T1000 (cell line): ENCODE measurements around the gene NFIC.
A peak's percentile ranks its signal among the peaks of the same experiment; 100 is the strongest.
"Not testable (repeated sequence)": the region's sequence is repeated elsewhere in the genome, so short reads cannot be mapped to it uniquely, and the experiment has no call there.

ENCODE experiments used
- DNase-seq: peaks from one replicate; lab custom pipeline; 2025; ENCODE audit warnings: mixed read lengths; lab: John Stamatoyannopoulos, UW

Gene NFIC

GRCh38 chr19:3365836-3366752 is at the start of gene NFIC:
NFIC (plus strand) TSS chr19:3366583; CDS start chr19:3366637, 54 bp downstream.
- peak; percentile 70 for DNase-seq

DNA sequence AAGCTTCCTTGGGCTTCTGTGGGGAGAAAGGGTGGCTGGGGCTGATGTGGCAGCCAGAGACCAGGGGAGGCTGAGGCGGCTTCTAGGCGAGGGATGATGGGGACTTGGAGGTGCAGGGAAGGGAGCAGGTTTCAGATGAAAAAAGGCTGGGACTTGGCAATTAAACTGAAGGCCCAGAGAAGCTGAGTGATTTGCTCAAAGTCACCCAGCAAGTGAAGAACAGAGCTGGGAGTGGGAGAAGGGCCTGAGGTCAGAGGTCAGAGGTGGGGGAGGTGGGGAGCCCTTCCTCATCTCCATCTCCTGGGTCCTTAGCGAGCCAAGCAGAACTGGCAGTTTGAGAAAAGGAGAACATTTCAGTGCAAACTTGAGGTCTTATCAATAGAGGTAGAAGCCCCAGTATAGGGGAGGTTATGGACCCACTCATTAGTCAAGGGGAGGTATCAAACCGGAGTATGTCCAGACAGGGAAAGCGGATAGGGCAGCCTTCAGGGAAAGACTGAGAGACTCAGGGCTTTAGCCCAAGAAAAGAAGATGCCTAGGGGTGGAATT is 49.6 kb upstream of the NFIC start:
- DNase-seq: no peak

DNA sequence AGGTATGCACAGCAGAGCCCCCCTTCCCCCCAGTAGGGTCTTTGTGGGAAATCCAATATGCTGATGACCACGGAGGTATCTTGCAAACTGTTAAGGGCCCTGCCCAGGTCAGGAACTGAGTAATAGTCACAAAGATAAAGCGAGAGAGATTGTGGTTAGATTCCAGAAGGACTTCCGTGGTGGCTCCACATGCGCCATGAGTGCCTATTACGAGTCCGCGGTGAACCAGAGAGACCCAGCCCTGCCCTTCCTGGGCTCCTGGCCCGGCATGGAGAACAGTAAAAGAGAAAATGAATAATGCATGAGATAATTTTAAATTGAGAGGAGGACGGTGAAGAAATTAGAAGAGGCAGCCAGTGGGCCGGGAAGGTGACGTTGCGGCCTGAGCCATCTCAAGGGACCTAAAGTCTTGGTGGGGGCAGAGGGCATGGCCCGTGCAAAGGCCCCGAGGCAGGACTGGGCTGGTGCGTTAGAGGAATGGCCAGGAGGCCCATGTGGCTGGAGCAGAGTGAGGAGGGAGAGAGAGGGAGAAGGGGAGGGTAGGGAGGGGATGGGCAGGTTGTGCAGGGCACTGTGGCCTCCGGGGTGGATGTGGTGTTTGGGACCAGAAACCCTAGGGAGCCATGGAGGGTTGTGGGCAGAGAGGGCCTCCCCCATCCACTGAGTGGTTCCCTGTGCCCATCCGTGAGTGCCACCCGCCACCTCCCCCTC is 46.6 kb upstream of the NFIC start:
- DNase-seq: no peak

DNA sequence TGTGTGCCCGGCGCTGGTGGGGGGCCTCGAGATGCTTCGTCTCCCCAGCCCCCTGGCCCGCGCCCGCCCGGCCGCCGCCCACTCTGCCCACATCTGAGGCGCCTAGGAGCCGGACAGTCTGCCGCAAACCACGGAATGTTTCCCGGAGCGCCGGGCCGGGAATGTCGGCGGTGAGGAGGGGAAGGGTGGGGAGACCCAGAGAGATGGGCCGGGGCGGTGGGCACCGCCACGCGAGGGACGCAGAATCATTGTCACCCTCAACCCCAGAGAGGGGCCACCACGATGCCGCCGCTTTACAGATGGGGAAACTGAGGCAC is 46.1 kb upstream of the NFIC start:
- DNase-seq: no peak

DNA sequence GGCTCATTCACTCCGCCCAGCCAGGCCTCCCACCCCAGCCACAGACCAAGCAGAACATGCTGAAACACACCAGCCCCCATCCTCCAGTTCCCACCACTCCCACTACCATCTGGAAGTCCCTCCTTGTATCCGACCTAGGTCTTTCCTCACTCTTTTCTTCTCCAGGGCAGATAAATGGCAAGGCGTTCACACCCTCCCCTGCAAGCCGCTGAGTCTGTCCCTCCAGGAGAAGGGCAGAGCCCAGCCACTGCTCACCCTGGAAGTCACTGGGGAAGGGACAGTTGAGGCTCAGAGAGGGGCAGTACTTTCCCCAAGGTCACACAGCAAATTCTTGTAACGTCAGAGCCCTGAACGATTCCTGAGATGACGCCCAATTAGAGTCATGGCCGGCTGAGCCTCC is 45.5 kb upstream of the NFIC start:
- DNase-seq: no peak

DNA sequence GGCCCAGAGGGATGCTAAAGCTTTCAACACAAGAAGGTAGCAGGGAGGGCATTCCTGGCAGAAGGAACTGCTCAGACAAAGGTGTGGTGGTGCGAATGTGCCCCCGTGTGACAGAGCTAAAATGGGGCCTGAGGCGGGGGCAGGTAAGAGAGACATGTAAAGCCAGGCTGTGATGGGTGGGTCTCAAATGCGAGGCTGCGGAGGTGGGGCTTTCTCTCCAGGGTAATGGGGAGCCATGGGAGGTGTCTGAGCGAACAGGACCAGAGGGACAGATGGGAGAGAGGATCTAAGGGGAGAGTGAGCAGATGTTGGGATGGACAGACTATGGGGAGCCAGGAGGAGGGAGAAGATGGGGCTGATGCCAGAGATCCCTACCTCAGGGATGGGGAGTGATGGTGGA is 44.7 kb upstream of the NFIC start:
- no peak for DNase-seq

- DNase-seq: no peak
These were observed 44.0 kb upstream of the NFIC start for GRCh38 chr19:3322199-3322978.

GRCh38 chr19:3323026-3323425 is 43.4 kb upstream of the NFIC start:
- DNase-seq: no peak

DNA sequence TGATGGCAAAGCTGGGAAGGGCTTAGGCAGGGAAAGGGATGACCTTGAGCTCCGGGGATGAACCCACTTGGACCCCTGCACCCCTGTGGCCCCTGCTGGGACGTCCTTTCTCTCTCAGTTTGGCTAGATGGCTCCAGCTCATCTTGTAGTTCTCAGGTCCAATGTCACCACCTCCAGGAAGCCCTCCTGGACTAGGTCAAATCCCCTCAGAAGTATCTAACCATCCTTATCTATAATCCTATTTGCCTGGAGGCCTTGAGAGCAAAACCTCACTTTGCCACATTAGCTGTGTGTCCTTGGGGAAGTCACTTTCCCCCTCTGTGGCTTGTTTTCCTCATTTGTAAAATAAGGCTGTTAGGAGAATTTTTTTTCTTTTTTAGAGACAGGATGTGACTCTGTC is 42.7 kb upstream of the NFIC start:
- no peak for DNase-seq

- peak; percentile 23 for DNase-seq
These were observed 42.0 kb upstream of the NFIC start for GRCh38 chr19:3324405-3324856.

GRCh38 chr19:3325451-3325850 is 40.9 kb upstream of the NFIC start:
- no peak for DNase-seq

DNA sequence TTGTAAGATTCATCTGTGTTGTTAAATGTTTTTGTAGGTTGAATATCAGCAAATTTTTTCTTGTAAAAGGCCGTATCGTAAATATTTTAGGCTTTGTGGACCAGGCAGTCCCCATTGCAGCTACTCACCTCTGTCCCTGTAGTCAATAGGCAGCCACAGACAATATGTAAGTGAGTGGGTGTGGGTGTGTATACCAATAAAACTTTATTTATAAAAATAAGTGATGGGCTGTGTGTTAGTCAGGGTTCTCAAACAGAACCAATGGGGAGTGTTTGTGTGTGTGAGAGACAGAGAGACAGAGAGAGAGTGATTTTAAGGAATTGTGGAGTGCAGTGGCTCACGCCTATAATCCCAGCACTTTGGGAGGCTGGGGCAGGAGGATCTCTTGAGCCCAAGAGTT is 37.6 kb upstream of the NFIC start:
- no peak for DNase-seq

GRCh38 chr19:3330047-3330446 is 36.3 kb upstream of the NFIC start:
- DNase-seq: no peak

GRCh38 chr19:3332232-3332631 is 34.2 kb upstream of the NFIC start:
- DNase-seq: not testable (repeated sequence)

GRCh38 chr19:3333020-3333583 is 33.3 kb upstream of the NFIC start:
- DNase-seq: no peak

DNA sequence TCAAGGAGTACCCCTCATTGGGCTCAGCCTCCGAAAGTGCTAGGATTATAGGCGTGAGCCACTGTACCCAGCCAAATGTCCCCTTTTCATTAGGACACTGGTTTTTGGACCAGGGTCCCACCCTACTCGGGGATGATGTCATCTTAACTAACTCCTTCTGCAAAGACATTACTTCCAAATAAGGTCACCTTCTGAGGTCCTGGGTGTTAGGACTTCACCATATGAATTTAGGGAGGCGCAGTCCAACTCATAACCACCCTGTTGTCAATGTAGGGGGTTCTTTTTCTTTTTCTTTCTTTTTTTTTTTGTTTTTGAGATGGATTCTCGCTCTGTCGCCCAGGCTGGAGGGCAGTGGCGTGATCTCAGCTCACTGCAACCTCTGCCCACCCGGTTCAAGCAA is 32.7 kb upstream of the NFIC start:
- DNase-seq: no peak

- not testable (repeated sequence) for DNase-seq
These were observed 31.5 kb upstream of the NFIC start for GRCh38 chr19:3334749-3335430.

GRCh38 chr19:3335431-3336350 is 30.7 kb upstream of the NFIC start:
- no peak for DNase-seq

DNA sequence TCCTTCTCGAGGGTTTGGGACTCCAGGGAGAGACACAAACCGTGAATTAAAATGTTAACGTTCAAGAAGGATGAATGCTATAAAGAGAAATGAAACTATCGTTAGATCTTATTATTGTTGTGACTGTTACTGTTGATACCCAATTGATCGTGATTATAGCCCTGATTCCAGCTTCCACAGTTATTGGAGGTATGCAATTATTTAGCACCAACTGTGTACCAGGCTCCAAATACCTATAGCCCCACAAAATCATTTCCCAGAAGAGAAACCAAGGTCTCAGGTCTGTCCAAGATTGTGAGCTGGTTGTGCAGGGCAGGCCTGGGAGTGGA is 30.1 kb upstream of the NFIC start:
- DNase-seq: no peak
